Endothelial cell (in vitro differentiated cells): ENCODE measurements around the gene PTGIR. TPM values are rescaled to one million over a fixed set of nuclear protein-coding genes. Genes with fewer than 3 reads are reported as not detected.

Source experiments
- DNase-seq: peaks from one replicate; pipeline ENCODE4 v3.0.0; 2021; ENCODE audit warnings: low spot score
- H3K27ac Mint-ChIP-seq: one replicate; pipeline ENCODE4 v1.8.0; 2021; ENCODE audit warnings: mixed read lengths, inconsistent platforms; ENCODE audit not compliant: unreplicated experiment
- H3K27me3 Mint-ChIP-seq: one replicate; pipeline ENCODE4 v1.8.0; 2021; ENCODE audit warnings: mild to moderate bottlenecking, moderate library complexity, mixed read lengths, inconsistent platforms; ENCODE audit not compliant: unreplicated experiment
- H3K36me3 Mint-ChIP-seq: one replicate; pipeline ENCODE4 v1.8.0; 2021; ENCODE audit warnings: mild to moderate bottlenecking, low read depth, mixed read lengths, inconsistent platforms; ENCODE audit not compliant: unreplicated experiment
- H3K4me1 Mint-ChIP-seq: one replicate; pipeline ENCODE4 v1.8.0; 2021; ENCODE audit warnings: mild to moderate bottlenecking, mixed read lengths, inconsistent platforms; ENCODE audit not compliant: unreplicated experiment
- H3K4me3 Mint-ChIP-seq: one replicate; pipeline ENCODE4 v1.8.0; 2021; ENCODE audit warnings: mild to moderate bottlenecking, mixed read lengths, inconsistent platforms; ENCODE audit not compliant: unreplicated experiment
- H3K9me3 Mint-ChIP-seq: one replicate; pipeline ENCODE4 v1.8.0; 2021; ENCODE audit warnings: mixed read lengths, inconsistent platforms; ENCODE audit not compliant: unreplicated experiment
- CTCF ChIP-seq: fragments of 200-600 bp; sonication (generic); IDR thresholded peaks from one replicate; pipeline ENCODE4 v1.5.0; 2021; ENCODE audit warnings: antibody characterized with exemption; ENCODE audit not compliant: unreplicated experiment
- long read RNA-seq: library from polyadenylated mRNA; unstranded; transcript quantifications from one replicate; pipeline ENCODE4 v2.0.0, GENCODE V29; 2020; ENCODE audit not compliant: unreplicated experiment
- total RNA-seq: library from RNA; stranded (reverse); fragmentation: NEBNext Ultra II Directional; extraction: Animal tissue kit (Norgen Biotek cat#: 25700); gene quantifications from one replicate; pipeline ENCODE4 v1.2.1, GENCODE V29; 2021; ENCODE audit not compliant: unreplicated experiment

PTGIR gene, protein sequence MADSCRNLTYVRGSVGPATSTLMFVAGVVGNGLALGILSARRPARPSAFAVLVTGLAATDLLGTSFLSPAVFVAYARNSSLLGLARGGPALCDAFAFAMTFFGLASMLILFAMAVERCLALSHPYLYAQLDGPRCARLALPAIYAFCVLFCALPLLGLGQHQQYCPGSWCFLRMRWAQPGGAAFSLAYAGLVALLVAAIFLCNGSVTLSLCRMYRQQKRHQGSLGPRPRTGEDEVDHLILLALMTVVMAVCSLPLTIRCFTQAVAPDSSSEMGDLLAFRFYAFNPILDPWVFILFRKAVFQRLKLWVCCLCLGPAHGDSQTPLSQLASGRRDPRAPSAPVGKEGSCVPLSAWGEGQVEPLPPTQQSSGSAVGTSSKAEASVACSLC
- not detected for total RNA-seq
- long read RNA-seq, result 0 reads

DNA sequence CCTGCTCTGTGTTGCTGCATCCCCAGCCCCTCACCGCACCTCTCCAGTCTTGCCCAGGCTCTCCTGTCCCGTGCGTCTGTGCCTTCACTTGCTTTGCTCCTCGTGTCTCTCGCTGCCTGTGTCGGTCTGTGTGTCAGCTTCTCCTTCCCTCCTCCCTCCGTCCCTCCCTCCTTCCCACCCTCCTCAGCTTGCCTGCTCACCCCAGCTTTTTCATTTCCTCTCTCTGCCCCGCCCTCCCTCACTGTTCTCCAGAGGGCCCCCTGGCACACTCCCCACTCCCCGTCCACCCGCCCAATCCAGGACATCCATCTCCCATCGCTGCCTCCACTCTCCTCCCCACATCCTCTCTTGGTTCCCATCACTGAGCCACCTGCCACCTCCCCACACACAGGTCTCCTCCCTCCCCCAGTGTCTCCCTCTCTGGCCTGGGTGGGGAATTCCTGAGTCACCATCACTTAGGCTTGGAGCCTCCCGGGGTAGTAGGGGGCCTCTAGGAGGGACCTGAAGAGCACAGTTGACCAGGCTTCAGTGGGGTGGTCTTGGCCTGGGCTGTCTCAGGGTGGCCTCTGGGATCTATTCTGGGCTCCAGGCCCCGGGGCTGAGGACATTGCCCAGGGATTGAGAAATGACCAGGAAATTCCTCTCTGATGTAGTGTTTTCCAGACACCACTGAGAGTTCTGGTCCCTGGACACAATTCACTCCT lies at the start of gene PTGIR:
PTGIR (minus strand) TSS at position 132 of the 704 bp plus-strand sequence. CDS start 864 bp downstream, outside the sequence.
- no peak within 1 kb of the TSS for H3K27ac Mint-ChIP-seq
- no peak for TF ChIP-seq CTCF
- no peaks in the 10 kb centered on the region for H3K9me3 Mint-ChIP-seq
- H3K27me3 Mint-ChIP-seq, result peaks cover 6% of the 10 kb centered on the region
- H3K4me3 Mint-ChIP-seq, result no peak within 1 kb of the TSS
- no peaks in the 10 kb centered on the region for H3K36me3 Mint-ChIP-seq
- no peak for DNase-seq
- peaks cover 4% of the 10 kb centered on the region for H3K4me1 Mint-ChIP-seq

GRCh38 chr19:46670813-46671212 lies 45.9 kb upstream of the PTGIR start:
- Mint-ChIP-seq H3K4me1 (no peaks in the 10 kb centered on the region), H3K27ac (no peak overlapping the region), H3K9me3 (no peaks in the 10 kb centered on the region), H3K27me3 (peaks cover 9% of the 10 kb centered on the region), H3K4me3 (no peak overlapping the region), H3K36me3 (peaks cover 29% of the 10 kb centered on the region)
- TF ChIP-seq CTCF, result no peak
- DNase-seq, result no peak

DNA sequence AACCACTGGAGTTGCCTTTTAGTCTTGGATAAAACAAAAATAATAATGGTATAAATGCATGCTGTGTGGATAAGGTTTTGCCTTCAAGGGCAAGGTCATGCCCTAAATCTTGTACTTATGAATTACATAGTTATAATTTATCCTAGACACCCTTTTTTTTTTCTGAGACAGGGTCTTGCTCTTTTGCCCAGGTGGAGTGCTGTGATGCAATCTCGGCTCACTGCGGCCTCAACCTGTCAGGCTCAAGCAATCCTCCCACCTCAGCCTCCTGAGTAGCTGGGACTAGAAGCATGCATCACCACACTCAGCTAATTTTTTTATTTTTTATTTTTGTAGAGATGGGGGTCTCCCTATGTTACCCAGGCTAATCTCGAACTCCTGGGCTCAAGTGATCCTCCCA lies 43.8 kb upstream of the PTGIR start:
- TF ChIP-seq CTCF, result no peak
- Mint-ChIP-seq H3K27me3 (peaks cover 5% of the 10 kb centered on the region), H3K4me1 (no peaks in the 10 kb centered on the region), H3K4me3 (no peak overlapping the region), H3K36me3 (peaks cover 13% of the 10 kb centered on the region), H3K9me3 (no peaks in the 10 kb centered on the region), H3K27ac (no peak overlapping the region)
- DNase-seq, result no peak

DNA sequence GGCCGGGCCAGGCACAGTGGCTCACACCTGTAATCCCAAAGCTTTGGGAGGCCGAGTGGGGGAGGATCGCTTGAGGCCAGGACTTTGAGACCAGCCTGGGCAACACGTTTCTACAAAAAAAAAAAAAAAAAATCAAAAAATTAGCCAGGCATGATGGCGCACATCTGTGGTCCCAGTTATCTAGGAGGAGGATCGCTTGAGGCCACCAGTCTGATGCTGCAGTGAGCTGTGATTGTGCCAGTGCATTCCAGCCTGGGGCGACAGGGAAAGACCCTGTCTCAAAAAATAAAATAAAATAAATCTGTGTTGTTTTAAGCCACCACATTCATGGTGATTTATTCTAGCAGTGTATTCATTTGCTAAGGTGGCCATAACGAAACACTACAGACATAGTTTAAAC lies 40.2 kb upstream of the PTGIR start:
- TF ChIP-seq CTCF, result no peak
- no peak overlapping the region for H3K27ac Mint-ChIP-seq
- peaks cover 7% of the 10 kb centered on the region for H3K27me3 Mint-ChIP-seq
- no peaks in the 10 kb centered on the region for H3K36me3 Mint-ChIP-seq
- no peak overlapping the region for H3K4me3 Mint-ChIP-seq
- no peaks in the 10 kb centered on the region for H3K9me3 Mint-ChIP-seq
- no peak for DNase-seq
- H3K4me1 Mint-ChIP-seq, result peaks cover 8% of the 10 kb centered on the region
